ENCODE measurements around the gene SULF2.
"Not testable (repeated sequence)": the region's sequence is repeated elsewhere in the genome, so short reads cannot be mapped to it uniquely, and the experiment has no call there.

SULF2 gene

GRCh38 chr20:47785311-47785853 is at the start of gene SULF2:
Gene SULF2 (minus strand): TSS chr20:47785481. CDS start chr20:47757363, 28,118 bp downstream.
- no peak for DNase-seq

GRCh38 chr20:47831675-47832074 is 46.4 kb upstream of the SULF2 start:
- not testable (repeated sequence) for DNase-seq

GRCh38 chr20:47826716-47827115 is 41.4 kb upstream of the SULF2 start:
- not testable (repeated sequence) for DNase-seq

GRCh38 chr20:47826006-47826405 is 40.7 kb upstream of the SULF2 start:
- not testable (repeated sequence) for DNase-seq

GRCh38 chr20:47825011-47825762 is 39.9 kb upstream of the SULF2 start:
- DNase-seq: no peak

GRCh38 chr20:47823941-47824340 is 38.7 kb upstream of the SULF2 start:
- not testable (repeated sequence) for DNase-seq

GRCh38 chr20:47821481-47822100 is 36.3 kb upstream of the SULF2 start:
- DNase-seq: no peak

- DNase-seq: peak; percentile 40
These were observed 33.8 kb upstream of the SULF2 start for GRCh38 chr20:47818996-47819609.

- no peak for DNase-seq
These were observed 33.2 kb upstream of the SULF2 start for GRCh38 chr20:47818466-47818865.

- no peak for DNase-seq
These were observed 32.7 kb upstream of the SULF2 start for GRCh38 chr20:47818016-47818415.

GRCh38 chr20:47817573-47817972 is 32.3 kb upstream of the SULF2 start:
- no peak for DNase-seq

GRCh38 chr20:47816487-47817451 is 31.5 kb upstream of the SULF2 start:
- no peak for DNase-seq

GRCh38 chr20:47815866-47816265 is 30.6 kb upstream of the SULF2 start:
- DNase-seq: no peak

GRCh38 chr20:47815416-47815806 is 30.1 kb upstream of the SULF2 start:
- DNase-seq: no peak

- DNase-seq: no peak
These were observed 29.5 kb upstream of the SULF2 start for GRCh38 chr20:47814632-47815415.

GRCh38 chr20:47810721-47811347 is 25.6 kb upstream of the SULF2 start:
- DNase-seq: no peak

- DNase-seq: no peak
These were observed 24.9 kb upstream of the SULF2 start for GRCh38 chr20:47810116-47810677.

- DNase-seq: no peak
These were observed 24.1 kb upstream of the SULF2 start for GRCh38 chr20:47809161-47809960.

GRCh38 chr20:47805951-47806350 is 20.7 kb upstream of the SULF2 start:
- no peak for DNase-seq

GRCh38 chr20:47804972-47805371 is 19.7 kb upstream of the SULF2 start:
- DNase-seq: not testable (repeated sequence)

All from NCI-H2029 treated with DMSO at 0.1 percent for 48 hours (cell line).